Peyer's patch (tissue), 4 donors: ENCODE data around the gene DALRD3.

ENCODE experiments used
- CTCF ChIP-seq, 6 experiments: fragments of 450-650 bp in 4 of 6; fragments of 200-600 bp in 2 of 6; sonication (generic) in 1 of 6; IDR thresholded peaks; one replicate each; pipeline ENCODE4 v1.5.1; 2017 to 2019; ENCODE audit warnings: antibody characterized with exemption in 6 of 6, mild to moderate bottlenecking in 3 of 6, moderate library complexity in 1 of 6
- POLR2A ChIP-seq, 2 donors: fragments of 450-650 bp; IDR thresholded peaks; one replicate each; pipeline ENCODE4 v1.5.1; 2017; ENCODE audit warnings: antibody characterized with exemption in 2 of 2, mild to moderate bottlenecking in 2 of 2, moderate library complexity in 2 of 2

- TF ChIP-seq CTCF (IDR thresholded peaks at IDR 0.05) (no peak), POLR2A (IDR thresholded peaks at IDR 0.05) (no peak)
These were observed 6.8 kb upstream of the DALRD3 start for GRCh38 chr3:49025005-49025792.
